GM18861 (cell line): ENCODE measurements around the gene NLRX1.
"Not testable (repeated sequence)": the region's sequence is repeated elsewhere in the genome, so short reads cannot be mapped to it uniquely, and the experiment has no call there.

ENCODE experiments used
- ATAC-seq: cut with Tn5 transposase; IDR thresholded peaks from one replicate; pipeline ENCODE4 v1.9.1; 2021; ENCODE audit not compliant: unreplicated experiment

NLRX1 gene

GRCh38 chr11:119185981-119186634 lies 17.6 kb downstream of the NLRX1 start:
- ATAC-seq, result no peak

DNA sequence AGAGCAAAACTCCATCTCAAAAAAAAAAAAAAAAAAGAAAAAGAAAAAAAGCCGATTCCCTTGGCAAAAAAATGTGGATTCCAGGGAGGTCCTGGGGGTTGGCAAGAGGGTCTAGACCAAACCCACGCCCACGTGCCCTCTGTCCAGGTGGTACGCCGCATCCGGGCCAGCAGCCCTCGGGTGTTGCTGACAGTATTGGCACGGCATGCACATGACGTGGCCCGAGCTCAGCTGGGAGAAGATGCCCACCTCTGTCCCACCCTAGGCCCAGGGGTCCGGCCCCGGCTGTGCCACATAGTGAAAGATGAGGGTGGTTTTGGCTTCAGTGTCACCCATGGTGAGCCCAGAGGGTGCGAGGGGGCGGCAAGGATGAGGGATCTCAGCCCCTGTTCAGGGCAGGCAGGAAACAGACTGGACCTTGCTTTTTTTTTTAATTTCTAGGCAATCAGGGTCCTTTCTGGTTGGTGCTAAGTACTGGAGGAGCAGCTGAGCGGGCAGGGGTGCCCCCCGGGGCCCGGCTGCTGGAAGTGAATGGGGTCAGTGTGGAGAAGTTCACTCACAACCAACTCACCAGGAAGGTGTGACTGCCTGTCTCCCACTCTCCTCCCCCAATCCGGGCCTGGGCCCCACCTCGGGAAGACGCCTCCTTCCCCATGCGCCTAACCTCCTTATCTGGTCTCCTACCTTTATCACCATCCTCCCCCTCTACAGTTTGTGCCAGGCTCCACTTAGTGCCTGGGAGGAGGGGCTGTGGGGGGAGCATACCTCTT lies 18.8 kb downstream of the NLRX1 start:
- no peak for ATAC-seq

DNA sequence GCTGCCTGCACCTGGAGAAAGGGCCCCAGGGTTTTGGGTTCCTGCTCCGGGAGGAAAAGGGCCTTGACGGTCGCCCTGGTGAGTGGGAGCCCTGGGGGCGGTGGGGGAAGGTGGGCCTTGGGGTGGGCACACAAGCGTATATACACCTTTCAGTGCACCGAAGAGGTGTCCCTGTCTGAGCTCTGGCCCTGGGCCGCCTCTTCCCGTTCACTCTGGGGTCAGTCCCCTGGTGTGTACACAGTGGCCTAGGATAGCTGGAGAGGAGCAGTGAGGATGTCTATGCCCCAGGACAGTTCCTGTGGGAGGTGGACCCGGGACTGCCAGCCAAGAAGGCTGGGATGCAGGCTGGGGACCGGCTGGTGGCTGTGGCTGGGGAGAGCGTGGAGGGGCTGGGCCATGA lies 19.5 kb downstream of the NLRX1 start:
- ATAC-seq, result no peak

DNA sequence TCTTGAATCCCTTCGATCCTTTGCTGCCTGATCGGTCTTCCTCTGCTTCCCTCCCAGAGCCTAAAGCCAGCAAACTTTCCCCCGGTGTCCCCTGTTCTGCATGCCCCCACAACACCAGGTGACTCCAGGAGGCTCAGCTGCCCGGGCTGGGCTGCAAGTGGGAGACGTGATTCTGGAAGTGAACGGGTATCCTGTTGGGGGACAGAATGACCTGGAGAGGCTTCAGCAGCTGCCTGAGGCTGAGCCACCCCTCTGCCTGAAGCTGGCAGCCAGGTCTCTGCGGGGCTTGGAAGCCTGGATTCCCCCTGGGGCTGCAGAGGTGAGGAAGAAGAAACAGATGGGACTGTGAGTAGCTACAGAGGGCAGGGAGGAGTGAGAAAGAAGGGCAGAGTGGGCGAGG lies 20.4 kb downstream of the NLRX1 start:
- ATAC-seq, result no peak

DNA sequence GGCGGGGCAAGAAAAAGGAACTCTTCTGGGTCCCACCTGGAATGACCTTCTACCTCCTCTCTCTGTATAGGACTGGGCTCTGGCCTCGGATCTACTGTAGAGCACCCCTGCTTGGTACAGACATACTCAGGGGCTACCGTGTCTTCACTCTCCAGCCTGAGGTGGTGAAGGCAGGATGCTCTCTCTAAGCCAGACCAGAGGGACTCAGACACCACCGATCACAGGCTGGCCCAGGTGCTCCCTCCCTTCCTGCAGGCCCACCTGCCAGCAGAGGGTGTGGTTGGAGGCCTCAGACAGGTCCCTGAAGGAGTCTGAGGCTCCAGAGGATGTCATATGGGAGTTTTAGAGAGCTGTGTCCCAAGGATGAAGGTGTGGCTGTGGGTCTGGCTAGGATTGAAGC lies 20.9 kb downstream of the NLRX1 start:
- no peak for ATAC-seq

GRCh38 chr11:119190531-119190930 lies 22.0 kb downstream of the NLRX1 start:
- no peak for ATAC-seq

DNA sequence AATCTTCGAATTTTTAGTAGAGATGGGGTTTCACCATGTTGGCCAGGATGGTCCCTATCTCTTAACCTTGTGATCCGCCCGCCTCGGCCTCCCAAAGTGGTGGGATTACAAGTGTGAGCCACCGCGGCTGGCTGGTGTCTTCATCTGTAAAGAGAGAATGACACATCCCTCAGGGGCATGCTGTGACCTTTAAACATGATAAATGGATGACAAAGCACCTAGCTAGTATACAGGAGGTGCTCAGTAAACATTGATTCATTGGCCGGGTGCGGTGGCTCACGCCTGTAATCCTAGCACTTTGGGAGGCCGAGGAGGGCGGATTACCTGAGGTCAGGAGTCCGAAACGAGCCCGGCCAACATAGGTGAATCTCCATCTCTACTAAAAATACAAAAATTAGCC lies 22.7 kb downstream of the NLRX1 start:
- not testable (repeated sequence) for ATAC-seq

DNA sequence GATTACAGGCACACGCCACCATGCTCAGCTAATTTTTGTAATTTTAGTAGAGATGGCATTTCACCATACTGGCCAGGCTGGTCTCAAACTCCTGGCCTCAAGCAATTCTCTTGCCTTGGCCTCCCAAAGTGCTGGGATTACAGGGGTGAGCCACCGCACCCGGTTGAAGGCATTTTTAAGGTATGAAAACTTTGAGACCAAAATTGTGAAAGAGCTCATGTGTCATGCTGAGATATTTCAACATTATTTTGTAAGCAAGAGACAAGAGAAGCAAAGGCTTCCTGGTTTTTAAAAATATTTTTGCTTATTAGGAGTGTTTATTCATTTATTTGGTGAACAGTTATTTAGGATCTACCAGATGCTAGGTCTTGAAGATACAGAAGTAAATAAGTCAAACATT lies 23.6 kb downstream of the NLRX1 start:
- no peak for ATAC-seq

DNA sequence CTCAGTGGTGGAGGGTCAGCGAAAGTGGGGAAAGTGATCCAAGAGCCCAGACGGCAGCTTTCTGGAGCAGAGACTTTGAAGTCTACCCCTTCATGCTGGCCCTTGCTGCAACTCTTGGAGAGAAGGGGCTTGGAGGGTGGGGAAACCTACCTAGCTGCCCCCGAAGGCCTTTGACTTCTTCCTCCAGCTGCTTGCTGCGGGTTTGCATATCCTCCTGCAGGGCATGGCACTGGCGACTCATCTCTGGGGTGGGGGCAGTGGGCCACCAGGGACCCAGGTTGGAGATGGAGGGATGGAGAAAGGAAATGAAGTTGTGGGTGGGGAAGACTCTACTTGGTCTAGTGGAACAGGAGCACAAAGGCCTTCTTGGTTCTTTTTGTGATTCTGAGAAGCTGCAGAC lies 24.5 kb downstream of the NLRX1 start:
- no peak for ATAC-seq

GRCh38 chr11:119193626-119194025 lies 25.1 kb downstream of the NLRX1 start:
- ATAC-seq, result no peak

DNA sequence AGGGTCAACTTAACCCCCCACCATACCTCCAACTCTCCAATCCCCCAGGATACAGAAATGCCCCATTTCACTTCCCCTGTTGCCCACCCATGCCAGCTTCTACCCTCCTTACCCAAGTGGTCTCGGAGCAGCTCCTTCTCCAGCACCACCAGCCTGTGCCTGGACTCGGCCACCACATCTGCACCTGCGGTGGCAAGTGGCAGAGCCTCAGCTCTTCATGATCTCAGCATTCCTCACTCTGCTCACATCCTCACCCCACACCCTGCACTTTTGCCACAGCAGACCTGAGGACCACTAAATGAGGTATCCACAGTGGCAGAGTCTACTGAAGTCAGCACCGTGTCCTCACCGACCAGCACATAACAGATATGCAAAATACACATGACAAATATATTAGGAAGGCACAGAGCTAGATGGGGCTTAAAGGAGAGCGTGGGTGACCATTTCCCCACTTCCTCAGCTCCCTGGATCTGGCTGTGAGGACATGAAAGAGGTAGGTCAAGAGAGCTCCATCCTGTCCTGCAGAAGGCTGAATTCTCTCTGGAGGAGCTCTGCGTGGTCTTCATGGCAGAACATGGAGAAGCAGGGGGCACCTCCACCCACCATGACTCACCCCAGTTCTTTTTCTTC lies 26.4 kb downstream of the NLRX1 start:
- no peak for ATAC-seq

DNA sequence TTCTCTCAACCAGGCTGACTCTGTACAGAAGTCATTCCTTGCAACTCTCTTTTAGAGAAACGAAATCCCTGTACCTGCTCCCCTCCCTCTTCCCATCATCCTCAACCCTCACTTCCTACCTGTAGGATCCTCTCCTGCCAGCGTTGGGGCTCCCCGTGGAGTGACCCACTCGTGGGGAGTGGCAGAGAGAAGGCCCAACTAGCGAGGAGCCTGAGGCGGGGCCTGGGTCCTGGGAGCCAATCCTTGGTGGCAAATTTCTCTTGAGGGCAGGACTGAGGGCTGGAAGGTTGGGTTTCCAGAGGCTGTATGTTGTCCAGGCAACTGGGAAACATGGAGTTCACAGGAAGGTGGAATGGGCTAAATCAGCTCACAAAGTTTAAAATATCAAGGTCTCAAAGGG lies 27.2 kb downstream of the NLRX1 start:
- ATAC-seq, result no peak

DNA sequence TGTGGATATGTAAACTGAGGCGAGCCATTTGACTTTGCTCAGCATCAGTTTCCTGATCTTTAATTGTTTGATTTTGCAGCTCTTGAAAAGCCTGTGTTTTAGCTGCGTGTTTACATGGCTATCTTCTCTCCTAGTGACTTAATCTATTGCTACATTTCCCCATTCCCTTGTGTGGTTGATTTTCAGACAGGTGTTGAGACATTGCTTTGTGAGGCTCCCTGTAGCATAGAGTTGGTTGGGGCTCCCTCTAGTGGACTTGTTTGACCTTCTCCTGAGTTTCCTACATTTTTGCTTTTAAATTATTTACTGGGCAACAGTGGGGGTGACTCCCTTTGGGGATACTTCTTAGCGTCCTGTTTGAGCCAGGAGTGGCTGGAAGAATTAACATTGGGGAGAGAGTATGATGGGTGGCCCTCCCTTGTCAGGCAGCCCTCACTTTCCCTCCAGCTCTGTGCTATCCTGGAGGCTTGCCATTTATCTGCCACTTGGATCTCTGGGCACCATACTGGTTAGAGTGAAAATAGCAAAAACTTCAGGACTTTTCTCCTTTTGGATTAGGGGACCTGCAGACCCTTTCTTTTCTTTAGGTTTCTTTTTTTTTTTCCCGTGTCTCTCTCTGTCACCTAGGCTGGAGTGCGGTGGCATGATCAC lies 28.4 kb downstream of the NLRX1 start:
- peak; percentile 68 for ATAC-seq

DNA sequence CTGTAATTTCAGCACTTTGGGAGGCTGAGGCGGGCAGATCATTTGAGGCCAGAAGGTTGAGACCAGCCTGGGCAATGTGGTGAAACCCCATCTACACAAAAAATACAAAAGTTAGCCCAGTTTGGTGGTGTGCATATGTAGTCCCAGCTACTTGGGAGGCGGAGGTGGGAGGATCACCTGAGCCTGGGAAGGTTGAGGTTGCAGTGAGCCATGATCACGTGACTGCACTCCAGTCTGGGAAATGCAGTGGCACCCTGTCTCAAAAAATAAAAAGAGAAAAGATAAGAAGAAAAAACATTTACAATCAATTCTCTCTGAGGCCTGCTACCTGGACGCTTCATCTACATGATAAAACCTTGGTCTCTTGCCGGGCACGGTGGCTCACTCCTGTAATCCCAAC lies 30.4 kb downstream of the NLRX1 start:
- no peak for ATAC-seq

DNA sequence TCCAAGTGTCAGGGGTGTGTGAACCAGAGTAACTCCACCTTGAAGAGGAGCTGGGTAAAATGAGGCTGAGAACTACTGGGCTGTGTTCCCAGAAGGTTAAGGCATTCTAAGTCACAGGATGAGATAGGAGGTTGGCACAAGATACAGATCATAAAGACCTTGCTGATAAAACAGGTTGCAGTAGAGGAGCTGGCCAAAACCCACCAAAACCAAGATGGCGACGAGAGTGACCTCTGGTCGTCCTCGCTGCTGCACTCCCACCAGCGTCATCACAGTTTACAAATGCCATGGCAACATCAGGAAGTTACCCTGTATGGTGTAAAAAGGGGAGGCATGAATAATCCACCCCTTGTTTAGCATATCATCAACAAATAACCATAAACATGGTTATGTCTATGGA lies 32.7 kb downstream of the NLRX1 start:
- ATAC-seq, result not testable (repeated sequence)

DNA sequence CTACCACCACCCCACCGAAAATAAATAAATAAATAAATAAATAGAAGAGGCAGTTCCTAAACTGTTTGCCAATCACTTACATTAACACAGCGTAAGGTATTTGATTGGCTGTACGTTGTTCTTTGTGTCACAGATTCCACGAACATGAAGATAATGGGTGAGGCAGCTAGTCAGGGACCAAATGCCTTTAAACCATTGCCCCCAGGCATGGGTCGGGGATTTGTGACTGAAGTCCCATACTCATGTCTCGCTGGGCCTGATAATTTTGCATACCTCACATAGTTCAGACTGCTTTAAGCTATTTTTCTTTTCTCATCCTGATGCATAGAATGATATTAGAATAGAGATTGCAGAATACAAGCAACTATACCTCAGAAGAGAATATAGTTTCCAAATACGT lies 34.0 kb downstream of the NLRX1 start:
- ATAC-seq, result no peak

DNA sequence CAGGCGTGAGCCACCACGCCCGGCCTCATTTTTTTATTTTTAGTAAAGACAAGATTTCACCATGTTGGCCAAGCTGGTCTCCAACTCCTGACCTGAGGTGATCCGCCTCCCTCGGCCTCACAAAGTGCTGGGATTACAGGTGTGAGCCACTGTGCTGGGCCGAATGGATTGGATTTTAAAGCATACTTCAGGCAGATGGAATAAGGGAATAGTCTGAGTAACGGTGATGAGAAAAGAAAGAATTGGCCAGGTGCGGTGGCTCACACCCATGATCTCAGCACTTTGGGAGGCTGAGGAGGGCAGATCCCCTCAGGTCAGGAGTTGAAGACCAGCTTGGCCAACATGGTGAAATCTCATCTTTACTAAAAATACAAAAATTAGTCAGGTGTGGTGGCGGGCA lies 35.5 kb downstream of the NLRX1 start:
- no peak for ATAC-seq

- no peak for ATAC-seq
These were observed 36.6 kb downstream of the NLRX1 start for GRCh38 chr11:119205080-119205479.

- ATAC-seq, result peak; percentile 72
These were observed 37.3 kb downstream of the NLRX1 start, which contains the start of gene CBL for GRCh38 chr11:119205574-119206510. Gene CBL, plus strand, starts transcription at chr11:119206339. Its CDS starts 79 bp downstream, at chr11:119206418.
